ENCODE measurements around the gene TAF8. TPM values are rescaled to one million over a fixed set of nuclear protein-coding genes. Genes with fewer than 3 reads are reported as not detected.

The TAF8 gene
- total RNA-seq, 1 experiment from 2014 or later = 20.7 TPM

- Histone ChIP-seq H3K9ac (ENCODE audit: low read length) (no peak overlapping the region), H3K36me3 (ENCODE audit: low read depth, low read length) (no peaks in the 10 kb centered on the region), H3K27me3 (ENCODE audit: low read length) (no peaks in the 10 kb centered on the region), H3K27ac (ENCODE audit: low read length) (no peak overlapping the region), H3K4me3 (ENCODE audit: low read length) (no peak overlapping the region), H3F3A (ENCODE audit: low read length, unreplicated experiment) (no peaks in the 10 kb centered on the region), H3K79me2 (ENCODE audit: low read length) (peaks cover 10% of the 10 kb centered on the region; the same call in 1 of the 2 replicates), H3K9me2 (replicated peaks; ENCODE audit: low read length) (no peaks in the 10 kb centered on the region), H4K20me1 (ENCODE audit: low read length) (no peaks in the 10 kb centered on the region), H3K4me2 (ENCODE audit: low read length) (0 out of 2 replicates have a peak overlapping the region, but pooled peaks have one; percentile 98), H3K9me3 (ENCODE audit: low read length) (no peaks in the 10 kb centered on the region), H3K4me1 (ENCODE audit: insufficient read depth, low read length) (peaks cover 30% of the 10 kb centered on the region), H2AFZ (ENCODE audit: low read length) (no peak overlapping the region)
- DNase-seq (no peak), ATAC-seq (no peak)
- TF ChIP-seq EZH2phosphoT487 (IDR thresholded peaks at IDR 0.05; ENCODE audit: borderline replicate concordance, low read length) = no peak
- no peak for TF ChIP-seq EZH2 (IDR thresholded peaks at IDR 0.05; ENCODE audit: low read length, unreplicated experiment)
- no peak for TF ChIP-seq CTCF (conservative IDR thresholded peaks at IDR 0.05; ENCODE audit: low read depth, low read length)
- intact Hi-C loops (cut with micrococcal nuclease) = loop anchor here (5.0 kb wide), 1 partner anchor 125 kb away; the partner anchor contains the start of genes BYSL and MED20
- ChIA-PET CTCF (no interaction called here), POLR2A (ENCODE audit: unreplicated experiment) (no interaction called here)
- BruUV-seq (replicated peaks) = no TSS peak
Observed at GRCh38 chr6:42047213-42047590, 3.1 kb upstream of the TAF8 start.

GRCh38 chr6:42047790-42048405, 2.4 kb upstream of the TAF8 start:
- H4K20me1 ChIP-seq (ENCODE audit: low read length) = no peaks in the 10 kb centered on the region
- H2AFZ ChIP-seq (ENCODE audit: low read length) = peak overlapping the region; percentile 97
- ChIA-PET POLR2A (ENCODE audit: unreplicated experiment) (no interaction called here), CTCF (no interaction called here)
- TF ChIP-seq CTCF (conservative IDR thresholded peaks at IDR 0.05; ENCODE audit: low read depth, low read length) (no peak), EZH2phosphoT487 (IDR thresholded peaks at IDR 0.05; ENCODE audit: borderline replicate concordance, low read length) (no peak), EZH2 (IDR thresholded peaks at IDR 0.05; ENCODE audit: low read length, unreplicated experiment) (no peak)
- no peaks in the 10 kb centered on the region for H3K9me2 ChIP-seq (replicated peaks; ENCODE audit: low read length)
- H3K9ac ChIP-seq (ENCODE audit: low read length) = peak overlapping the region; percentile 59
- intact Hi-C loops (cut with micrococcal nuclease) = loop anchor here (5.0 kb wide), 1 partner anchor 126 kb away; the partner anchor contains the start of genes BYSL and MED20
- H3K79me2 ChIP-seq (ENCODE audit: low read length) = peaks cover 10% of the 10 kb centered on the region; the same call in 1 of the 2 replicates
- ATAC-seq = no peak
- peak overlapping the region; percentile 81 for H3K4me3 ChIP-seq (ENCODE audit: low read length)
- peaks cover 30% of the 10 kb centered on the region for H3K4me1 ChIP-seq (ENCODE audit: insufficient read depth, low read length)
- TSS peak; percentile 40 for BruUV-seq (replicated peaks)
- H3K4me2 ChIP-seq (ENCODE audit: low read length) = peak overlapping the region; percentile 98
- H3K36me3 ChIP-seq (ENCODE audit: low read depth, low read length) = no peaks in the 10 kb centered on the region
- no peaks in the 10 kb centered on the region for H3F3A ChIP-seq (ENCODE audit: low read length, unreplicated experiment)
- DNase-seq = no peak
- H3K9me3 ChIP-seq (ENCODE audit: low read length) = no peaks in the 10 kb centered on the region
- no peak overlapping the region for H3K27ac ChIP-seq (ENCODE audit: low read length)
- H3K27me3 ChIP-seq (ENCODE audit: low read length) = no peaks in the 10 kb centered on the region

Measured in PC-3 (cell line).